CD4-positive, alpha-beta T cell treated with Interleukin-1 beta for 1 hour (primary cell): ENCODE results near the gene ANKRD50.

Source experiments
- DNase-seq, 2 donors: peaks; one replicate each; pipeline ENCODE4 v3.0.0-alpha.2; 2020 to 2022

Gene ANKRD50

GRCh38 chr4:124712372-124713184 is at the start of gene ANKRD50:
ANKRD50 (minus strand) TSS chr4:124712732; CDS start chr4:124710511, 2,221 bp downstream.
- peak; percentile 59 to 76 for DNase-seq

- no peak for DNase-seq
Measured at GRCh38 chr4:124757126-124757525, 44.6 kb upstream of the ANKRD50 start.

GRCh38 chr4:124754681-124755080 is 42.1 kb upstream of the ANKRD50 start:
- DNase-seq = no peak

- no peak for DNase-seq
Measured at GRCh38 chr4:124753941-124754581, 41.5 kb upstream of the ANKRD50 start.

- no peak for DNase-seq
Measured at GRCh38 chr4:124749421-124749820, 36.9 kb upstream of the ANKRD50 start.

GRCh38 chr4:124748965-124749364 is 36.4 kb upstream of the ANKRD50 start:
- DNase-seq = no peak

GRCh38 chr4:124745985-124746801 is 33.7 kb upstream of the ANKRD50 start:
- no peak for DNase-seq

GRCh38 chr4:124743711-124744110 is 31.2 kb upstream of the ANKRD50 start:
- DNase-seq = no peak

GRCh38 chr4:124740501-124740900 is 28.0 kb upstream of the ANKRD50 start:
- DNase-seq = no peak

GRCh38 chr4:124738994-124739393 is 26.5 kb upstream of the ANKRD50 start:
- no peak for DNase-seq

GRCh38 chr4:124737619-124738018 is 25.1 kb upstream of the ANKRD50 start:
- no peak for DNase-seq

GRCh38 chr4:124736526-124736925 is 24.0 kb upstream of the ANKRD50 start:
- no peak for DNase-seq

GRCh38 chr4:124727331-124727890 is 14.9 kb upstream of the ANKRD50 start:
- no peak for DNase-seq

GRCh38 chr4:124726269-124726668 is 13.7 kb upstream of the ANKRD50 start:
- DNase-seq = no peak

- DNase-seq = no peak
Measured at GRCh38 chr4:124722071-124722470, 9.5 kb upstream of the ANKRD50 start.

- DNase-seq = no peak
Measured at GRCh38 chr4:124717101-124717500, 4.6 kb upstream of the ANKRD50 start.

GRCh38 chr4:124713185-124713592 is 657 bp upstream of the ANKRD50 start:
- DNase-seq = peak in 1 of 2 donors; percentile 48

- peak in 1 of 2 donors; percentile 12 for DNase-seq
Measured at GRCh38 chr4:124711471-124712371, 811 bp downstream of the ANKRD50 start.

GRCh38 chr4:124710911-124711310 is 1.6 kb downstream of the ANKRD50 start:
- DNase-seq = no peak

- no peak for DNase-seq
Measured at GRCh38 chr4:124710015-124710741, 2.4 kb downstream of the ANKRD50 start.
